ENCODE measurements around the gene PBX3.

DNA sequence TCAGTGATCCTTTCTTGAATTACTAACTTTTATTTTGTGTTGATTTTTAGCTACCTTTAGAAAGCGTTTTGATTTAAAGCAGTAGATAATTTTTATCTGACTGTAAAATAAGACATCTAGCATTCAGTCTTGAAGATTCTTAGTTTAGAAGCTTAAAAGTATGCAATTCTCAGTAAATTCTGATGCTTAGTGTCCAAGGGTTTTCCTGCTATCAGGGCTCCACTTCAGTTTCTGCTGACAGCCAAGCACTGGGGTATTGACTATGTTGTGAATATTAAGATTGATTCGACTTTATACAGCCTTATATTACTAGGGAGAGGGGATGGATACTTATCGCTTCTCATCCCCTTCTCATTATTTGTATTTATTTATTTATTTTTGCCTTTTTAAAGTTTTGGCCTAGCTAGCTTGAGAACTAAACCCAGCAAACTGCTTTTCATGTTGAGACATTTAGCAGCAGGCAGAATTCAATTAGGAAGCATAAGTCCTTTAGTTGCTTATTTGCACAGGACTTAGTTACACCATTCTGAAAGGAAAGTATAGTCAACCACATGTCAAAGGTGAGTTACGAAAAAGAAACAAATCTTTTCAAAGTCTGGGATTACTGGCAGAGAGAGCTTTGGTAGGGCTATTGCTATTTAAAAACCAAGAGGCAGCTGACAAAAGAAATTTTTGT is 2.9 kb downstream of the PBX3 start:
- TF ChIP-seq EZH2 (IDR thresholded peaks at IDR 0.05; ENCODE audit: insufficient read depth, poor library complexity, severe bottlenecking): no peak
- TF ChIP-seq EZH2phosphoT487 (IDR thresholded peaks at IDR 0.05; ENCODE audit: insufficient read depth, low read depth): no peak
